HEK293 (cell line): ENCODE data around the gene ACAP1.

Experiments used
- CTCF ChIA-PET: fragments of 350-600 bp; formaldehyde crosslinking; extraction: SDS; loops from one replicate; lab custom pipeline; 2021; ENCODE audit warnings: antibody characterized with exemption; lab: Yijun Ruan, JAX
- POLR2A ChIA-PET: fragments of 300-600 bp; formaldehyde crosslinking; extraction: SDS; loops from one replicate; lab custom pipeline; 2020; ENCODE audit warnings: antibody characterized with exemption, inconsistent platforms; lab: Yijun Ruan, JAX
- H3K27ac ChIP-seq: fragments of 200-500 bp; sonication (Bioruptor generic); 2 replicates; pipeline ENCODE4 v1.5.1; 2014; ENCODE audit warnings: low read depth, low read length, control low read depth, inconsistent platforms; ENCODE audit errors: extremely low read depth
- H3K36me3 ChIP-seq, 2 experiments: fragments of 200-500 bp in 1 of 2; sonication (Bioruptor generic) in 1 of 2; 1 replicate in 1 of 2; 2 replicates in 1 of 2; pipeline ENCODE4 v1.5.1; 2014 to 2017; ENCODE audit warnings: inconsistent platforms in 2 of 2, low read length in 2 of 2; ENCODE audit not compliant: control insufficient read depth in 2 of 2, insufficient read depth in 1 of 2
- H3K4me1 ChIP-seq: fragments of 200-500 bp; sonication (Bioruptor generic); 2 replicates; pipeline ENCODE4 v1.5.1; 2014; ENCODE audit warnings: mild to moderate bottlenecking, low read length, inconsistent platforms; ENCODE audit not compliant: control insufficient read depth, insufficient read depth
- H3K4me3 ChIP-seq: 2 replicates; pipeline ENCODE4 v1.5.1; 2011; ENCODE audit warnings: low read depth, mild to moderate bottlenecking, control low read depth, low read length, moderate library complexity
- H3K9me3 ChIP-seq: fragments of 200-500 bp; sonication (Bioruptor generic); 2 replicates; pipeline ENCODE4 v1.5.1; 2014; ENCODE audit warnings: low read depth, low read length, inconsistent platforms; ENCODE audit not compliant: control insufficient read depth, insufficient read depth
- CTCF ChIP-seq: fragments of 450-650 bp; formaldehyde crosslinking; IDR thresholded peaks from 2 replicates; pipeline ENCODE4 v1.5.1; 2016; ENCODE audit warnings: missing biosample characterization, missing genetic modification characterization
- GLI2 ChIP-seq: fragments of 450-650 bp; formaldehyde crosslinking; IDR thresholded peaks from 2 replicates; pipeline ENCODE4; 2017; ENCODE audit warnings: missing biosample characterization, missing genetic modification characterization, low read depth, borderline replicate concordance
- HIC1 ChIP-seq: fragments of 450-650 bp; formaldehyde crosslinking; IDR thresholded peaks from 2 replicates; pipeline ENCODE4 v1.5.1; 2016; ENCODE audit warnings: missing biosample characterization, missing genetic modification characterization
- PBX3 ChIP-seq: sonication (generic); formaldehyde crosslinking; IDR thresholded peaks from 2 replicates; pipeline ENCODE4 v1.8.1; 2022; ENCODE audit warnings: mild to moderate bottlenecking, moderate library complexity, missing genetic modification reagents
- SCRT1 ChIP-seq: fragments of 450-650 bp; formaldehyde crosslinking; IDR thresholded peaks from 2 replicates; pipeline ENCODE4 v1.5.1; 2016; ENCODE audit warnings: missing biosample characterization, missing genetic modification characterization, borderline replicate concordance
- SP3 ChIP-seq: fragments of 450-650 bp; formaldehyde crosslinking; IDR thresholded peaks from 2 replicates; pipeline ENCODE4 v1.5.1; 2016; ENCODE audit warnings: missing biosample characterization, missing genetic modification characterization
- ZBTB1 ChIP-seq: fragments of 450-650 bp; formaldehyde crosslinking; IDR thresholded peaks from 2 replicates; pipeline ENCODE4 v1.5.1; 2016; ENCODE audit warnings: missing biosample characterization, missing genetic modification characterization
- ZBTB10 ChIP-seq: fragments of 450-650 bp; formaldehyde crosslinking; IDR thresholded peaks from 2 replicates; pipeline ENCODE4 v1.5.1; 2016; ENCODE audit warnings: missing biosample characterization, missing genetic modification characterization
- ZBTB48 ChIP-seq: fragments of 450-650 bp; formaldehyde crosslinking; IDR thresholded peaks from 2 replicates; pipeline ENCODE4 v1.5.1; 2016; ENCODE audit warnings: missing biosample characterization, missing genetic modification characterization
- ZBTB6 ChIP-seq: fragments of 450-650 bp; formaldehyde crosslinking; IDR thresholded peaks from 2 replicates; pipeline ENCODE4 v1.5.1; 2017; ENCODE audit warnings: missing biosample characterization, missing genetic modification characterization
- ZBTB8A ChIP-seq: fragments of 450-650 bp; formaldehyde crosslinking; IDR thresholded peaks from 2 replicates; pipeline ENCODE4 v1.5.1; 2016; ENCODE audit warnings: missing biosample characterization, missing genetic modification characterization
- ZNF112 ChIP-seq: fragments of 450-650 bp; formaldehyde crosslinking; IDR thresholded peaks from 2 replicates; pipeline ENCODE4 v1.5.0; 2017; ENCODE audit warnings: missing biosample characterization, missing genetic modification characterization
- ZNF114 ChIP-seq: fragments of 450-650 bp; formaldehyde crosslinking; IDR thresholded peaks from 2 replicates; pipeline ENCODE4 v1.5.0; 2017; ENCODE audit warnings: missing biosample characterization, missing genetic modification characterization
- ZNF121 ChIP-seq: fragments of 450-650 bp; formaldehyde crosslinking; IDR thresholded peaks from 2 replicates; pipeline ENCODE4 v1.5.1; 2016; ENCODE audit warnings: missing biosample characterization, missing genetic modification characterization
- ZNF140 ChIP-seq: fragments of 450-650 bp; formaldehyde crosslinking; IDR thresholded peaks from 2 replicates; pipeline ENCODE4 v1.5.1; 2016; ENCODE audit warnings: missing biosample characterization, missing genetic modification characterization
- ZNF2 ChIP-seq: fragments of 450-650 bp; formaldehyde crosslinking; IDR thresholded peaks from 2 replicates; pipeline ENCODE4 v1.5.1; 2016; ENCODE audit warnings: missing biosample characterization, missing genetic modification characterization
- ZNF433 ChIP-seq: fragments of 450-650 bp; formaldehyde crosslinking; IDR thresholded peaks from 2 replicates; pipeline ENCODE4 v1.5.1; 2016; ENCODE audit warnings: missing biosample characterization, missing genetic modification characterization, low read depth
- ZNF501 ChIP-seq: fragments of 450-650 bp; formaldehyde crosslinking; IDR thresholded peaks from 2 replicates; pipeline ENCODE4 v1.5.1; 2016; ENCODE audit warnings: missing biosample characterization, missing genetic modification characterization
- ZNF561 ChIP-seq: fragments of 450-650 bp; IDR thresholded peaks from 2 replicates; pipeline ENCODE4 v1.5.1; 2018; ENCODE audit warnings: missing biosample characterization, missing genetic modification characterization, borderline replicate concordance
- ZNF596 ChIP-seq: fragments of 450-650 bp; IDR thresholded peaks from 2 replicates; pipeline ENCODE4 v1.5.0; 2018; ENCODE audit warnings: missing biosample characterization, mild to moderate bottlenecking, missing genetic modification characterization, moderate library complexity
- ZNF76 ChIP-seq: fragments of 450-650 bp; formaldehyde crosslinking; IDR thresholded peaks from 2 replicates; pipeline ENCODE4; 2016; ENCODE audit warnings: low read depth, missing biosample characterization, missing genetic modification characterization, borderline replicate concordance
- ZNF837 ChIP-seq: fragments of 450-650 bp; formaldehyde crosslinking; IDR thresholded peaks from 2 replicates; pipeline ENCODE4 v1.5.1; 2016; ENCODE audit warnings: missing biosample characterization, missing genetic modification characterization
- TF ChIP-seq, protein P1 (sequence below): fragments of 450-650 bp; formaldehyde crosslinking; IDR thresholded peaks from 2 replicates; pipeline ENCODE4 v1.5.1; 2016; ENCODE audit warnings: missing biosample characterization, missing genetic modification characterization

The ACAP1 gene

GRCh38 chr17:7295230-7296180, 40.8 kb upstream of the ACAP1 start (continued):
- TF ChIP-seq ZBTB10 (tag by site-specific recombination) (no peak), ZNF433 (tag by site-specific recombination) (no peak), SCRT1 (tag by site-specific recombination) (no peak), ZNF114 (tag by site-specific recombination) (no peak), GLI2 (no peak)

- Histone ChIP-seq H3K4me3 (no peak overlapping the region), H3K27ac (no peak overlapping the region), H3K4me1 (peaks cover 6% of the 10 kb centered on the region; the same call in 1 of the 2 replicates), H3K36me3 (no peaks in the 10 kb centered on the region), H3K9me3 (no peaks in the 10 kb centered on the region)
- ChIA-PET POLR2A (interaction anchor here (0.7 to 2.1 kb wide), 9 partner anchors 10 to 250 kb away, joined by 3 to 20 read pairs (median 6); partner anchors contain the start of genes ACADVL, DLG4, GABARAP and NEURL4), CTCF (interaction anchor here (0.5 to 6.6 kb wide), 49 partner anchors 8 to 1916 kb away, joined by 3 to 160 read pairs (median 4); partner anchors contain the start of genes ACADVL, ACAP1, CHRNB1 and CTDNEP1)
- TF ChIP-seq ZBTB1 (tag by site-specific recombination) (no peak), ZNF837 (tag by site-specific recombination) (no peak), ZNF76 (peak; percentile 52; the same call in 1 of the 2 replicates), ZNF596 (no peak; the same call in 1 of the 2 replicates), ZNF501 (0 out of 2 replicates have a peak, but pooled peaks have one; percentile 31), ZNF2 (peak; percentile 85), ZNF112 (tag by site-specific recombination) (no peak), ZNF121 (tag by site-specific recombination) (peak; percentile 45; the same call in 1 of the 2 replicates), ZBTB48 (tag by site-specific recombination) (peak; percentile 38; the same call in 1 of the 2 replicates), ZBTB6 (0 out of 2 replicates have a peak, but pooled peaks have one; percentile 60), ZNF561 (tag by site-specific recombination) (peak; percentile 88; the same call in 1 of the 2 replicates), PBX3 (CRISPR knock-in tag) (0 out of 2 replicates have a peak, but pooled peaks have one; percentile 56), CTCF (tag by site-specific recombination) (peak; percentile 96), ZNF140 (tag by site-specific recombination) (no peak), ZBTB8A (tag by site-specific recombination) (peak; percentile 79), SP3 (tag by site-specific recombination) (0 out of 2 replicates have a peak, but pooled peaks have one; percentile 33), HIC1 (tag by site-specific recombination) (peak; percentile 93)
- TF ChIP-seq, protein P1, sequence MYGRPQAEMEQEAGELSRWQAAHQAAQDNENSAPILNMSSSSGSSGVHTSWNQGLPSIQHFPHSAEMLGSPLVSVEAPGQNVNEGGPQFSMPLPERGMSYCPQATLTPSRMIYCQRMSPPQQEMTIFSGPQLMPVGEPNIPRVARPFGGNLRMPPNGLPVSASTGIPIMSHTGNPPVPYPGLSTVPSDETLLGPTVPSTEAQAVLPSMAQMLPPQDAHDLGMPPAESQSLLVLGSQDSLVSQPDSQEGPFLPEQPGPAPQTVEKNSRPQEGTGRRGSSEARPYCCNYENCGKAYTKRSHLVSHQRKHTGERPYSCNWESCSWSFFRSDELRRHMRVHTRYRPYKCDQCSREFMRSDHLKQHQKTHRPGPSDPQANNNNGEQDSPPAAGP (tag by site-specific recombination) = peak; percentile 84; the same call in 1 of the 2 replicates
Observed at GRCh38 chr17:7296189-7296861, 40.0 kb upstream of the ACAP1 start.
